ENCODE measurements around the gene NPTX1.

DNA sequence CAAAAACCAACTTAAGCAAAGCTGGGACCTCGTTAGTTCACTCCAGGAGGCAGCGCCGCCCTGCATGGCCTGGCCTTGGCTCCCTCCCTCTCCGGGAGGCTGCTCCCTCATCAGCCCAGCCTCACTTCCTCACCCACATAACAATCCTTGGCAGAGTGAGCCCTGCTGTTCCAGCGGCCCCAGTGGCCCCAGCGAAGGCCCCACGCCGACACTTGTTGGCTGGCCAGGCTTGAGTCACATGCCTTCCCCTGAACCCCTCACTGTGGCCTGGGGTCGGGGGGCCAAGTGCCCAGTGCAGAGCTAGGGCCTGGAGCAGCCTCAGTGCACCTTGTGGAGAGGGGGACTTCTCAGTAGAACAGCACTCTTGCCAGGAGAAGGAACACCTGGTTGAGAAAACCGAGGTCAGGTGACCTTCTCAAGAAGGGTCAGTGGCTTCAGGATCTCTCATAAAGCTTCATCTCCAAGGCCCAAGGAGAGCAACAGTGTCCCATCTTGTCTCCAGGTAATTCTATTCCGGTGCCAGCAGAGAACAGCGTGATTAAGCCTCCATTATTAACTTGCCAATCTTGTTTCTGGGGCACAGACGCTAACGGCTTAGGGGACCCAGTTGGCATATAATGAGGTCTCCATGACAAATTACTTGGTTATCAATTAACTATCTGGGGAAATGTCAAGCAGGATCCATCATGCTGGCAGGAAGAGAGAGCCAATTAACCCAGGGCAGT lies 34.6 kb downstream of the NPTX1 start:
- TF ChIP-seq, protein P1, sequence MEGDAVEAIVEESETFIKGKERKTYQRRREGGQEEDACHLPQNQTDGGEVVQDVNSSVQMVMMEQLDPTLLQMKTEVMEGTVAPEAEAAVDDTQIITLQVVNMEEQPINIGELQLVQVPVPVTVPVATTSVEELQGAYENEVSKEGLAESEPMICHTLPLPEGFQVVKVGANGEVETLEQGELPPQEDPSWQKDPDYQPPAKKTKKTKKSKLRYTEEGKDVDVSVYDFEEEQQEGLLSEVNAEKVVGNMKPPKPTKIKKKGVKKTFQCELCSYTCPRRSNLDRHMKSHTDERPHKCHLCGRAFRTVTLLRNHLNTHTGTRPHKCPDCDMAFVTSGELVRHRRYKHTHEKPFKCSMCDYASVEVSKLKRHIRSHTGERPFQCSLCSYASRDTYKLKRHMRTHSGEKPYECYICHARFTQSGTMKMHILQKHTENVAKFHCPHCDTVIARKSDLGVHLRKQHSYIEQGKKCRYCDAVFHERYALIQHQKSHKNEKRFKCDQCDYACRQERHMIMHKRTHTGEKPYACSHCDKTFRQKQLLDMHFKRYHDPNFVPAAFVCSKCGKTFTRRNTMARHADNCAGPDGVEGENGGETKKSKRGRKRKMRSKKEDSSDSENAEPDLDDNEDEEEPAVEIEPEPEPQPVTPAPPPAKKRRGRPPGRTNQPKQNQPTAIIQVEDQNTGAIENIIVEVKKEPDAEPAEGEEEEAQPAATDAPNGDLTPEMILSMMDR (IDR thresholded peaks at IDR 0.05), result no peak
- TF ChIP-seq POLR2AphosphoS5 (IDR thresholded peaks at IDR 0.05), result no peak
